HuH-7 (cell line): ENCODE measurements around the gene TOLLIP.
"Not testable (repeated sequence)": the region's sequence is repeated elsewhere in the genome, so short reads cannot be mapped to it uniquely, and the experiment has no call there.

ENCODE experiments used
- DNase-seq: peaks from one replicate; pipeline ENCODE4 v3.0.0; 2011; ENCODE audit warnings: low spot score

TOLLIP gene

GRCh38 chr11:1281974-1282365 is 27.5 kb downstream of the TOLLIP start:
- no peak for DNase-seq

DNA sequence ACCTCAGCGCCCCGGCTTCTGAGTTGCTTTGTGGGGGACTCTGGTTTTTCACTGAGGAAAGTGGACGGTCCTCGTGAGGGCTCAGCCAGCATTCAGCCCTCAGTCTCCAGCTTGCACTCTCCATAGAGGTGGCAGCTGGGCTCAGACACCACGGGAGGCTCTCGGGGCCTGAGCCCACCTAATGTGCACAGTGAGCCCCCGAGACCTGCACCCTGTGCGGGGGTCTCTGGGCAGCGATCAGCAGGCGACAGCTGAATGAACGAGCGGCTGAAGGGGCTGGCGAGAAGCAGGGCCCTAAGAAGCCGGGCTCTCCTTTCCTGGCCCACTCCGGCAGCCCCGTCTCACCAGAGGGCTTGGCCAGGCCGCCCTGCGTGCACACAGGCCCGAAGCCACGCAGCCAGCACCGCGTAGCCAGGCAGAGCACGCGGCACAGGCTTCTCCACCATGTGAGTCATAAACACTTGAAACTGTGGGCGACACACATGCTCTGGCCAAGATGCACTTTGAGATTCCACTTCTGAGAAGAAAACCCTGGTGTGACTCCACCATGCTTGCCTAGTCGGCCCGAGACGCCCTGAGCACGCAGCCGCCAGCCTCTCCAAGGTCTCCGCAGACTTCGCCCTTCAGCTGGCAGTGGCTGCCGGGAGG is 28.0 kb downstream of the TOLLIP start:
- no peak for DNase-seq

DNA sequence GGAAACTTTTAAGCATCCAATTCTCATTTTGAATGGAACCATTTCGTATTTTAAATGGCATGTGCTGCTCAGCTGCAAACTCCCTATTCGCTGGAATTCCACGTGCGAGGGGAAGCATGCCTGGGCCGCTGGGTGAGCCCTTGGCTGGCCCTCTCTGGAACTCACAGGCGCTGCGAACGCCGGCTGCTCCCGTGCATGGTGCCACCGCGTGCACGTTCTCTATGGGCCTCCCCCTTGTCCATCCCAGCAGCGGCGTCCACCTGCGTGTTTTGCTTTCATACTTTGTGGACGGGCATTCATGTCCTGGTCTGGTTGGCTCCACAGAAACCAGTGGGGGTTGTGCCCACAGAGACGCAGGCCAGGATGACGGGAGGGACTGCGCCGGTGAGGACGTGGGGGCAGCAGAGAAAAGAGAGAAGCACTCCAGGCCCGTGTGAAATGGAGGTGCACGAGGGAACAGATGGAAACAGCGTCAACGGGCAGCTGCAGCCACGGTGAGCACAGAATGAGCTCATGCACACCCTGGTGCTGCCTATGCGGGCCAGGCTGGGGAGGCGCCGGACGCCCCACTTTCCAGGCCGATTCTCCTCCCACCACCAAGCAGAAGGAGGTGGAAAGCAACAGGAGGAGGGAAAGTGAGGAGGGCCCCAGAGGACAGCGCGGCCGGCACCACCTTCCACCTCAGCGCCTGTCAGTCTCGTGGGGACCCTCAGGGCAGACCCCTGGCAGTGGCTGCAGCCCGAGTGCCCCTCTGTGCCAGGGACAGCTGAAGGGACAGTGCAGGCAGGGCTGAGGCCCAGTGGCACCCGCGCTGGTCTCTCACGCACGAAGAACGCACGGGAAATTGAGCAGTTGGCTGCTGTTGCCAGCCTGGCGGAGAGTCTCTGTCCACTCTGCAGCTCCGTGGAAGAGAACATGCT is 29.1 kb downstream of the TOLLIP start:
- DNase-seq = no peak

GRCh38 chr11:1279674-1280055 is 29.8 kb downstream of the TOLLIP start:
- DNase-seq = no peak

DNA sequence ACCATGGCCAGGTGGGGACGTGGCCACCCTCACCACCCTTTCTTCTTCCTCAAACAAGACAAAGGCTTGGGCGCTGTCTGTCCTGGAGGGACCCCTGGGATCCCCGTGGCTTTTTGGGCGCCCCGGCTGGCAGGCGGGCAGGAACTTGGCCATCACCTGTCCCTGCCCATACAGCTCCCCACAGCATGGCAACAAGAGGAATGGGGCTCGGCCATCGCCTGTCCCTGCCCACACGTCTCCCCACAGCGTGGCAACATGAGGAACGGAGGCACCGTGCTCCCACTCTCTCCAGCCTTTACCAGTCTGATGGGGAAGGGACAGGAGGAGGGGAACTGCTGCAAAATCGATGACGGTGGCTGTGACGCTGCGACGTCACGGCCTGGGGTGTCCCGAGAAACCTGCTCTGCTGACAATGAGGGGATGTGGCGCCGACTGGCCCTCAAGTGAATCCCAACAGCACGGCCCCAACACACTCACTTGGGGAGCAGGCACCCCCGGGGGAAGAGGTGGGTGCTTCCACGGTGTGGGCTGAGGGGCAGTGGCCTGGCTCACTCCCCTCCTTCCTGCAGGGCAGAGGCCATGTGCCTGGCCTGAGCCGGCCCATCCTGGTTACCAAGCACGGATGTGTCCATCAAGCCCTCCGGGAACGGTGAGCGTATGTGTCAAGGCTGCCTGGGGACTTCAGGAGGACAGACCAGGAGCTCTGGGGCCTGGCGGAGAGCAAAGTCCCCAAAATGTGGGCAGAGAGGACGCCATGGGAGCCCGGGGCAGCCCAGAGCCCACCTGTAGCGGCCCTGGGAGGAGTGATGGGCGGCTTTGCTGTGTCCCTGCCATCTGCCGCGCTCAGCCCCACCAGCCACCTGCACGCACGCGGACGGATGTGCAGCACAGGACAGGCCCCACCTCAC is 30.4 kb downstream of the TOLLIP start:
- DNase-seq = no peak

- DNase-seq = no peak
These were observed 31.4 kb downstream of the TOLLIP start for GRCh38 chr11:1277936-1278512.

- DNase-seq = no peak
These were observed 32.4 kb downstream of the TOLLIP start for GRCh38 chr11:1276866-1277615.

- DNase-seq = no peak
These were observed 33.2 kb downstream of the TOLLIP start for GRCh38 chr11:1276041-1276790.

- DNase-seq = no peak
These were observed 34.4 kb downstream of the TOLLIP start for GRCh38 chr11:1275021-1275420.

GRCh38 chr11:1274501-1274900 is 34.9 kb downstream of the TOLLIP start:
- DNase-seq = no peak

DNA sequence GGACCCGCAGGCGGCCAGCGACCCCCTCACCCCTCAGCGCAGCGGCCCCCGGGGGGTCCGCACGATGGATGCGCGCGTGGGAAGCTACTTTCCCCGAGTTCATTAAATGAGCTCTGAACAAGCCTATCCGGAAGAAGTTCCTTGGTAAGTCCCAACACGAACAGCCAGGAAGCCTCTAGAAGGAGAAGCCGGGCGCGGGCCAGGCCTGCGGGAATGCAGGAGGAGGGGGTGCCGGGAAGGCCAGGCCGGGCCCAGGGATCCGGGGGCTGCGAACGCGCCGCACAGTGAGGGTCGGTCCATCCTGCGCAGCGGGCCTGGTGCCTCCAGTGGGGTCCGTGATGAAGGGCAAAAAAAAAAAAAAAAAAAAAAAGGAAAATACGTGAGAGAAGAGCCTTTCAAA is 36.9 kb downstream of the TOLLIP start:
- DNase-seq = no peak

- DNase-seq = no peak
These were observed 37.5 kb downstream of the TOLLIP start for GRCh38 chr11:1271927-1272326.

DNA sequence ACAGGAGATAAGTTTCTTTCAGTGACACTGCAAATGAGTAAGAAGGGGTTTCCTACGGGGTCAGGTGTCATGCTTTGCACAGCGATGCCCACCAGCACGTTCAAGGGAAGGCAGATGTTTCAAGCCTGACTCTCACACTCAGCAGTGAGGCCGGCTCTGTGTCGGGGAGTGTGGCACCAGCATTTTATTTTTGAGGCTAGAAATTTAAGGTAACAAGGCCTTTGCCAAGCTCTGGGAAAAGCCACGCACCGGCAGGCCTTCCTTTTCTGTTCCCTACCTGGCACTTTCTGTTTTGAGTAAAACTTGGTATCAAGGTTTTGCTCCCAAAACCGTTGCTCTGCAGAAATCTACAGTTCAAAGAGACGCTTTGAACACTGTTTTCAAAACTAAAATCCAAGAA is 38.0 kb downstream of the TOLLIP start:
- DNase-seq = no peak

- DNase-seq = no peak
These were observed 38.4 kb downstream of the TOLLIP start for GRCh38 chr11:1271002-1271401.

DNA sequence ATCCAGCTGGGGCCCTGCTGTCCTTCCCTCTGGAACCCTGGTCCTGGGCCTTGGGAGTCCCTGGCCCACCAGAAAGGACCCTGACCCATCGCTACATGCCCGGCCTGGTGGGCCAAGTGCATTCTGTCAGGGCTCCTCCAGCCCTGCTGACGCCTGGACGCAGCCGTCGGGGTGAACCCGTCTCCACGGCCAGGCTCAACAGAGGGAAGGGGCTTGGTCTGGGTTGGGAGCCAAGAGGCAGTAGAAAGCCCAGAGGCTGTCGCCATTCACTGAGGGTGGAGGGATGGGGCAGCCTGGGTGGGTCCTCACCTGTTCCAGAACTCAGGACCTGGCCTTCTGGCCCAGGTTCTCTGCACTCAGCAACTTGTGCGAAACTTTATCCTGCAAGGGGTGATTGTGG is 39.0 kb downstream of the TOLLIP start:
- no peak for DNase-seq

- DNase-seq = no peak
These were observed 39.5 kb downstream of the TOLLIP start for GRCh38 chr11:1269957-1270356.

DNA sequence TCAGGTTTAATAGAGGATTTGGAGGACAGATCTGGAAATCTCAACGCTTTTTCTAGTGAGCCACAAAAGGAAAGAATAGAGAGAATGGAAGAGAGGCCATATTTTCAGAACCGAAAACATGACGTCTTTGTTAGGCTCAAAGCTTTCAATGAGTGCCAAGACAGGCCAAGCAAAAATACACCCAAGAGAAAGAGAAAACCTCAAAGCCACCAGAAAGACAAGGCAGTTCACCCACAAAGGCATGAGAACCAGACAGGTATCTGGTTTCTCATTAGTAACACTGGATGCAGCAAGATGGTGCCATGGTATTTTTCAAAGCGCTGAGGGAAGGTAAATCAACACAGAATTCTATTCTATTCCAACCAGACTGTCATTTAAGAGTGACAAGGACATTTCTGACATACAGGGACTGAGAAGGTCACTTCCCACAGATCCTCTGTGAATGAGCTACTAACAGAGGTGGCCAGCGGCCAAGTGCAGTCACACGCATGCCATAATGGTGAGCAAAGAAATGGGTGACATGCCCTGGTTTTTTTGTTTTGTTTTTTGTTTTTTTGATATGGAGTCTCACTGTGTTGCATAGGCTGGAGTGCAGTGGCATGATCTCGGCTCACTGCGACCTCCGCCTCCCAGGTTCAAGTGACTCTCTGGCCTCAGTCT is 41.9 kb downstream of the TOLLIP start:
- DNase-seq = no peak

DNA sequence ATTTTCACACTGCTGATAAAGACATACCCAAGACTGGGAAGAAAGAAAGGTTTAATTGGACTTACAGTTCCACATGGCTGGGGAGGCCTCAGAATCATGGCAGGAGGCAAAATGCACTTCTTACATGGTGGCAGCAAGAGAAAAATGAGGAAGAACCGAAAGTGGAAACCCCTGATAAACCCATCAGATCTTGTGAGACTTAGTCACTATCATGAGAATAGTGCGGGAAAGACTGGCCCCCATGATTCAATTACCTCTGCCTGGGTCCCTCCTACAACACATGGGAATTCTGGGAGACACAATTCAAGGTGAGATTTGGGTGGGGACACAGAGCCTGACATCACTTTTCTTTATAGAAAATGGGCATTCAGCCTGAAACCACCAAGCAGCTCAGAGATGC is 42.5 kb downstream of the TOLLIP start:
- DNase-seq = not testable (repeated sequence)

- DNase-seq = not testable (repeated sequence)
These were observed 44.0 kb downstream of the TOLLIP start for GRCh38 chr11:1265480-1265879.

DNA sequence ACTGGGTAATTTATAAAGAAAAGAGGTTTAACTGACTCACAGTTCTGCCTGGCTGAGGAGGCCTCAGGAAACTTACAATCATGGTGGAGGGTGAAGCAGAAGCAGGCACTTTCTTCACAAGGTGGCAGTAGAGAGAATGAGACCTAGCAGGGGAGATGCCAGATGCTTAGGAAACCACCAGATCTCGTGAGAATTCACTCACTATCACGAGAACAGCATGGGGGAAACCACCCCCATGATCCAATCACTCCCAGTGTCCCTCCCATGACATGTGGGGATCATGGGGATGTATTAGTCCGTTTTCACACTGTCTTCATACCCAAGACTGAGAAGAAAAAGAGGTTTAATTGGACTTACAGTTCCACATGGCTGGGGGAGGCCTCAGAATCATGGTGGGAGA is 45.0 kb downstream of the TOLLIP start:
- DNase-seq = peak; percentile 53
